HepG2 (cell line): ENCODE results near the gene SCAMP3. TPM values are rescaled to one million over a fixed set of nuclear protein-coding genes. Genes with fewer than 3 reads are reported as not detected.

Source experiments
- ATAC-seq: fragments of 200-7000 bp; cut with Tn5 transposase; 3 replicates; pipeline ENCODE4 v1.9.1; 2020; ENCODE audit warnings: mild to moderate bottlenecking, moderate library complexity
- BruUV-seq: library from RNA; stranded (reverse); fragments of 400-500 nt; replicated peaks from 2 replicates; lab custom pipeline; 2021; lab: Mats Ljungman, UMichigan
- CTCF ChIA-PET: fragments of 300-600 bp; formaldehyde crosslinking; extraction: SDS; loops from one replicate; lab custom pipeline; 2021; ENCODE audit warnings: low total read pairs, inconsistent platforms, low intra/inter-chr PET ratio; lab: Yijun Ruan, JAX
- POLR2A ChIA-PET: fragments of 350-600 bp; sonication (Branson Sonifier 250); formaldehyde crosslinking; loops from one replicate; lab custom pipeline; 2020; ENCODE audit warnings: antibody characterized with exemption, inconsistent platforms; lab: Yijun Ruan, JAX
- DNase-seq: peaks from one replicate; pipeline ENCODE4 v3.0.0-alpha.2; 2015; ENCODE audit warnings: low spot score
- FAIRE-seq: peaks from 3 replicates; lab custom pipeline; 2011; peaks lifted over from hg19 to GRCh38; lab: Jason Lieb, UNC
- H2AFZ ChIP-seq: one replicate; pipeline ENCODE4 v1.6.1; 2011; ENCODE audit warnings: low read length, inconsistent platforms
- H3K27ac ChIP-seq: fragments of 300-600 bp; 3 replicates; pipeline ENCODE4 v1.8.0; 2011; ENCODE audit warnings: mixed run types, mild to moderate bottlenecking, mixed read lengths, low read length, inconsistent platforms; ENCODE audit not compliant: insufficient read depth; ENCODE audit errors: extremely low read length
- H3K27me3 ChIP-seq, 2 experiments: fragments of 200-600 bp in 1 of 2; 2 replicates in 1 of 2; 3 replicates in 1 of 2; pipeline versions ENCODE4 v1.6.0 to v1.8.0; 2011; ENCODE audit warnings: low read length in 2 of 2, mild to moderate bottlenecking in 2 of 2, moderate library complexity in 2 of 2, inconsistent platforms in 1 of 2; ENCODE audit not compliant: insufficient read depth in 2 of 2, control insufficient read depth in 1 of 2
- H3K36me3 ChIP-seq, 2 experiments: fragments of 200-600 bp in 1 of 2; replicated peaks in 1 of 2; 2 replicates in 1 of 2; 3 replicates in 1 of 2; pipeline versions ENCODE4 v1.5.1 to v1.8.0; 2011; ENCODE audit warnings: low read length in 2 of 2, inconsistent platforms in 1 of 2; ENCODE audit not compliant: insufficient read depth in 2 of 2, control insufficient read depth in 1 of 2
- H3K4me1 ChIP-seq: 2 replicates; pipeline ENCODE4 v1.5.1; 2012; ENCODE audit warnings: low read length, inconsistent platforms; ENCODE audit not compliant: insufficient read depth
- H3K4me2 ChIP-seq: 2 replicates; pipeline ENCODE4 v1.6.0; 2011; ENCODE audit warnings: low read depth, low read length, inconsistent platforms
- H3K4me3 ChIP-seq, 3 experiments: fragments of 200-600 bp in 1 of 3; sonication (generic), shearing (Covaris generic) in 1 of 3; replicated peaks in 1 of 3; 2 replicates each; pipeline ENCODE4 v1.5.1; 2011 to 2016; ENCODE audit warnings: low read length in 3 of 3, inconsistent platforms in 2 of 3, low read depth in 2 of 3, mild to moderate bottlenecking in 2 of 3, control low read depth in 1 of 3, mixed read lengths in 1 of 3; ENCODE audit not compliant: insufficient read depth in 1 of 3
- H3K79me2 ChIP-seq: one replicate; pipeline ENCODE4 v1.6.1; 2011; ENCODE audit warnings: low read length, inconsistent platforms; ENCODE audit not compliant: insufficient read depth
- H3K9ac ChIP-seq: 2 replicates; pipeline ENCODE4 v1.6.0; 2011; ENCODE audit warnings: mild to moderate bottlenecking, low read depth, low read length, inconsistent platforms; ENCODE audit not compliant: insufficient read depth
- H3K9me3 ChIP-seq: 2 replicates; pipeline ENCODE4 v1.5.1; 2012; ENCODE audit warnings: mild to moderate bottlenecking, low read length
- H4K20me1 ChIP-seq: 2 replicates; pipeline ENCODE4 v1.6.0; 2011; ENCODE audit warnings: inconsistent platforms, mild to moderate bottlenecking, low read length, moderate library complexity; ENCODE audit not compliant: insufficient read depth
- ARID2 ChIP-seq: sonication (generic); formaldehyde crosslinking; IDR thresholded peaks from 2 replicates; pipeline ENCODE4 v1.8.1; 2022; ENCODE audit warnings: mild to moderate bottlenecking, missing genetic modification reagents, borderline replicate concordance
- HNRNPK ChIP-seq: fragments of 200-400 bp; formaldehyde crosslinking; IDR thresholded peaks from 2 replicates; pipeline ENCODE4 v1.6.1; 2018; ENCODE audit warnings: low read length, low read depth, moderate library complexity, mild to moderate bottlenecking; ENCODE audit not compliant: poor library complexity, severe bottlenecking
- NFE2 ChIP-seq: sonication (generic); formaldehyde crosslinking; IDR thresholded peaks from 2 replicates; pipeline ENCODE4 v1.4.0; 2020; ENCODE audit warnings: missing genetic modification reagents
- RBM39 ChIP-seq: fragments of 200-400 bp; formaldehyde crosslinking; IDR thresholded peaks from one replicate; pipeline ENCODE4 v1.6.1; 2018; ENCODE audit warnings: antibody characterized with exemption, mild to moderate bottlenecking, low read depth, low read length; ENCODE audit not compliant: poor library complexity, severe bottlenecking
- TRIM24 ChIP-seq: sonication (generic); formaldehyde crosslinking; IDR thresholded peaks from 2 replicates; pipeline ENCODE4 v1.8.0; 2022; ENCODE audit warnings: mild to moderate bottlenecking, missing genetic modification reagents
- ZFAT ChIP-seq: sonication (generic); formaldehyde crosslinking; conservative IDR thresholded peaks from 2 replicates; pipeline ENCODE4 v1.8.1; 2023; ENCODE audit warnings: missing genetic modification reagents, inconsistent platforms
- WGBS: methylation state at CpG from one replicate; pipeline ENCODE4 v1.1.6; 2017; ENCODE audit warnings: low lambda C conversion rate; 5-methylcytosine and 5-hydroxymethylcytosine counted together
- in situ Hi-C: cut with HindIII; loops from 2 replicates; pipeline ENCODE4 v1.10.0; 2017; ENCODE audit warnings: low pct_unique_long_range_greater_than_20kb; ENCODE audit not compliant: extremely low pct_ligation_motif_present
- intact Hi-C: fragments of 100-400 bp; cut with micrococcal nuclease; formaldehyde crosslinking; loops from one replicate; pipeline ENCODE4 v1.10.0; 2022; ENCODE audit not compliant: unreplicated experiment
- polyA plus RNA-seq, 8 experiments: library from polyadenylated mRNA; depleted of rRNA in 3 of 8; stranded (reverse) in 7 of 8; unstranded in 1 of 8; fragments of >200 nt; fragmentation: Illumina TruSeq in 4 of 8; extraction: Trizol in 4 of 8; gene quantifications; 2 replicates each; pipeline versions ENCODE4 v1.2.1 to v1.2.3, GENCODE V29; 2011 to 2016; ENCODE audit warnings: low read depth in 4 of 8, missing spikeins in 1 of 8, mixed read lengths in 1 of 8; ENCODE audit not compliant: insufficient read depth in 1 of 8
- total RNA-seq, 5 experiments: library from RNA; depleted of rRNA; stranded (reverse); fragments of >200 nt; fragmentation: Illumina TruSeq; extraction: Trizol; gene quantifications; 2 replicates each; pipeline ENCODE4 v1.2.3, GENCODE V29; 2016; ENCODE audit warnings: low read depth in 1 of 5
- TF ChIP-seq, protein P1 (sequence below): sonication (generic); formaldehyde crosslinking; IDR thresholded peaks from 2 replicates; pipeline ENCODE4 v1.8.0; 2022; ENCODE audit warnings: mild to moderate bottlenecking, missing genetic modification reagents, moderate library complexity
- TF ChIP-seq, protein P2 (sequence below): sonication (generic); formaldehyde crosslinking; IDR thresholded peaks from 2 replicates; pipeline ENCODE4 v1.8.0; 2022; ENCODE audit warnings: mild to moderate bottlenecking, missing genetic modification reagents
- TF ChIP-seq, protein P3 (sequence below): sonication (generic); formaldehyde crosslinking; IDR thresholded peaks from 2 replicates; pipeline ENCODE4 v1.4.0; 2020; ENCODE audit warnings: missing genetic modification reagents, low read depth, mild to moderate bottlenecking, borderline replicate concordance
- TF ChIP-seq, protein P4 (sequence below): sonication (generic); formaldehyde crosslinking; IDR thresholded peaks from 2 replicates; pipeline ENCODE4 v1.5.1; 2020; ENCODE audit warnings: missing genetic modification reagents, mild to moderate bottlenecking, borderline replicate concordance
- TF ChIP-seq, protein P5 (sequence below): sonication (generic); formaldehyde crosslinking; IDR thresholded peaks from 2 replicates; pipeline ENCODE4 v1.4.0; 2020; ENCODE audit warnings: missing genetic modification reagents
- TF ChIP-seq, protein P6 (sequence below): sonication (generic); formaldehyde crosslinking; IDR thresholded peaks from 2 replicates; pipeline ENCODE4 v1.4.0; 2020; ENCODE audit warnings: missing genetic modification reagents, mild to moderate bottlenecking, borderline replicate concordance

Gene SCAMP3
- total and polyA plus RNA-seq, 2 of the 13 experiments (the other 11 are each of a cell fraction or from before 2014, with no cell fraction given): 46.8 to 83.3 TPM

DNA sequence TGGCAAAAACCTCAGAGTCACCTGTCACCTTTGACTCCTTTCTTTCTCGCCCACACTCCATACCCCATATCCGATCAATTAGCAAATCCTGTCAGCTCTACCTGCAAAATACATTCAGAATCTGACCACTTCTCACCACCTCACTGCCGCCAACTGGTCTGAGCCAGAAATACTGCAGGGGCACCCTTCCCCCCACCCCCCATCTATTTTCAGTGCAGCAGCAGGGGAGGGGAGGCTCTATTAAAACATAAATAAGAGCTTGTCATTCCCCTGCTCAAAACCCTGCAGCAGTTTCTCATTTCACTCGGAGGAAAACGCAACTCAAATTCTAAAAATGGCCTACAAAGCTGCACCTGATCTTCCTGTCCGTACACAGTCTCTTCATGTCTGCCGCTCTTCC is 35.2 kb upstream of the SCAMP3 start:
- H3K27me3 ChIP-seq: no peaks in the 10 kb centered on the region
- no peaks in the 10 kb centered on the region for H3K9me3 ChIP-seq
- FAIRE-seq (no peak), ATAC-seq (no peak), DNase-seq (no peak)
- H3K4me1 ChIP-seq: peaks cover 47% of the 10 kb centered on the region
- no peak overlapping the region for H3K4me3 ChIP-seq
- peaks cover 0 to 8% of the 10 kb centered on the region in 2 experiments; a peak in 3 of 5 replicates for H3K36me3 ChIP-seq
- no peak overlapping the region; the same call in 1 of the 2 replicates for H3K4me2 ChIP-seq
- 98% methylated on average over 7 of the region's 7 CpGs for WGBS
- H4K20me1 ChIP-seq: no peaks in the 10 kb centered on the region
- in situ Hi-C loops: no loop called here
- CTCF ChIA-PET: no interaction called here
- no TSS peak for BruUV-seq
- no peak overlapping the region for H3K9ac ChIP-seq
- TF ChIP-seq, protein P1, sequence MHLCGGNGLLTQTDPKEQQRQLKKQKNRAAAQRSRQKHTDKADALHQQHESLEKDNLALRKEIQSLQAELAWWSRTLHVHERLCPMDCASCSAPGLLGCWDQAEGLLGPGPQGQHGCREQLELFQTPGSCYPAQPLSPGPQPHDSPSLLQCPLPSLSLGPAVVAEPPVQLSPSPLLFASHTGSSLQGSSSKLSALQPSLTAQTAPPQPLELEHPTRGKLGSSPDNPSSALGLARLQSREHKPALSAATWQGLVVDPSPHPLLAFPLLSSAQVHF (CRISPR knock-in tag): no peak
- TF ChIP-seq NFE2 (CRISPR knock-in tag) (no peak), ARID2 (CRISPR knock-in tag) (no peak), RBM39 (no peak), HNRNPK (no peak), ZFAT (CRISPR knock-in tag) (no peak), TRIM24 (CRISPR knock-in tag) (no peak)
- TF ChIP-seq, protein P2, sequence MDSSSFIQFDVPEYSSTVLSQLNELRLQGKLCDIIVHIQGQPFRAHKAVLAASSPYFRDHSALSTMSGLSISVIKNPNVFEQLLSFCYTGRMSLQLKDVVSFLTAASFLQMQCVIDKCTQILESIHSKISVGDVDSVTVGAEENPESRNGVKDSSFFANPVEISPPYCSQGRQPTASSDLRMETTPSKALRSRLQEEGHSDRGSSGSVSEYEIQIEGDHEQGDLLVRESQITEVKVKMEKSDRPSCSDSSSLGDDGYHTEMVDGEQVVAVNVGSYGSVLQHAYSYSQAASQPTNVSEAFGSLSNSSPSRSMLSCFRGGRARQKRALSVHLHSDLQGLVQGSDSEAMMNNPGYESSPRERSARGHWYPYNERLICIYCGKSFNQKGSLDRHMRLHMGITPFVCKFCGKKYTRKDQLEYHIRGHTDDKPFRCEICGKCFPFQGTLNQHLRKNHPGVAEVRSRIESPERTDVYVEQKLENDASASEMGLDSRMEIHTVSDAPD (CRISPR knock-in tag): no peak
- TF ChIP-seq, protein P3, sequence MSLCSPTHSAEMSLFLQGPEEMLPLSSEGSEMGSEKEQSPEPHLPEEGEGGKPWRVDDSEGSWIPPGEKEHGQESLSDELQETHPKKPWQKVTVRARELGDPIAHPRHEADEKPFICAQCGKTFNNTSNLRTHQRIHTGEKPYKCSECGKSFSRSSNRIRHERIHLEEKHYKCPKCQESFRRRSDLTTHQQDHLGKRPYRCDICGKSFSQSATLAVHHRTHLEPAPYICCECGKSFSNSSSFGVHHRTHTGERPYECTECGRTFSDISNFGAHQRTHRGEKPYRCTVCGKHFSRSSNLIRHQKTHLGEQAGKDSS: no peak
- TF ChIP-seq, protein P4, sequence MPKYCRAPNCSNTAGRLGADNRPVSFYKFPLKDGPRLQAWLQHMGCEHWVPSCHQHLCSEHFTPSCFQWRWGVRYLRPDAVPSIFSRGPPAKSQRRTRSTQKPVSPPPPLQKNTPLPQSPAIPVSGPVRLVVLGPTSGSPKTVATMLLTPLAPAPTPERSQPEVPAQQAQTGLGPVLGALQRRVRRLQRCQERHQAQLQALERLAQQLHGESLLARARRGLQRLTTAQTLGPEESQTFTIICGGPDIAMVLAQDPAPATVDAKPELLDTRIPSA (CRISPR knock-in tag): no peak
- TF ChIP-seq, protein P5, sequence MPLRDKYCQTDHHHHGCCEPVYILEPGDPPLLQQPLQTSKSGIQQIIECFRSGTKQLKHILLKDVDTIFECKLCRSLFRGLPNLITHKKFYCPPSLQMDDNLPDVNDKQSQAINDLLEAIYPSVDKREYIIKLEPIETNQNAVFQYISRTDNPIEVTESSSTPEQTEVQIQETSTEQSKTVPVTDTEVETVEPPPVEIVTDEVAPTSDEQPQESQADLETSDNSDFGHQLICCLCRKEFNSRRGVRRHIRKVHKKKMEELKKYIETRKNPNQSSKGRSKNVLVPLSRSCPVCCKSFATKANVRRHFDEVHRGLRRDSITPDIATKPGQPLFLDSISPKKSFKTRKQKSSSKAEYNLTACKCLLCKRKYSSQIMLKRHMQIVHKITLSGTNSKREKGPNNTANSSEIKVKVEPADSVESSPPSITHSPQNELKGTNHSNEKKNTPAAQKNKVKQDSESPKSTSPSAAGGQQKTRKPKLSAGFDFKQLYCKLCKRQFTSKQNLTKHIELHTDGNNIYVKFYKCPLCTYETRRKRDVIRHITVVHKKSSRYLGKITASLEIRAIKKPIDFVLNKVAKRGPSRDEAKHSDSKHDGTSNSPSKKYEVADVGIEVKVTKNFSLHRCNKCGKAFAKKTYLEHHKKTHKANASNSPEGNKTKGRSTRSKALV: no peak
- TF ChIP-seq, protein P6, sequence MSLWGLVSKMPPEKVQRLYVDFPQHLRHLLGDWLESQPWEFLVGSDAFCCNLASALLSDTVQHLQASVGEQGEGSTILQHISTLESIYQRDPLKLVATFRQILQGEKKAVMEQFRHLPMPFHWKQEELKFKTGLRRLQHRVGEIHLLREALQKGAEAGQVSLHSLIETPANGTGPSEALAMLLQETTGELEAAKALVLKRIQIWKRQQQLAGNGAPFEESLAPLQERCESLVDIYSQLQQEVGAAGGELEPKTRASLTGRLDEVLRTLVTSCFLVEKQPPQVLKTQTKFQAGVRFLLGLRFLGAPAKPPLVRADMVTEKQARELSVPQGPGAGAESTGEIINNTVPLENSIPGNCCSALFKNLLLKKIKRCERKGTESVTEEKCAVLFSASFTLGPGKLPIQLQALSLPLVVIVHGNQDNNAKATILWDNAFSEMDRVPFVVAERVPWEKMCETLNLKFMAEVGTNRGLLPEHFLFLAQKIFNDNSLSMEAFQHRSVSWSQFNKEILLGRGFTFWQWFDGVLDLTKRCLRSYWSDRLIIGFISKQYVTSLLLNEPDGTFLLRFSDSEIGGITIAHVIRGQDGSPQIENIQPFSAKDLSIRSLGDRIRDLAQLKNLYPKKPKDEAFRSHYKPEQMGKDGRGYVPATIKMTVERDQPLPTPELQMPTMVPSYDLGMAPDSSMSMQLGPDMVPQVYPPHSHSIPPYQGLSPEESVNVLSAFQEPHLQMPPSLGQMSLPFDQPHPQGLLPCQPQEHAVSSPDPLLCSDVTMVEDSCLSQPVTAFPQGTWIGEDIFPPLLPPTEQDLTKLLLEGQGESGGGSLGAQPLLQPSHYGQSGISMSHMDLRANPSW (CRISPR knock-in tag): no peak
- H3K27ac ChIP-seq: no peak overlapping the region
- POLR2A ChIA-PET: interaction anchor here (1.0 kb wide), 1 partner anchor 9 kb away, joined by 3 read pairs; no protein-coding TSS in a partner anchor
- peaks cover 3% of the 10 kb centered on the region for H3K79me2 ChIP-seq
- intact Hi-C loops: no loop called here
- H2AFZ ChIP-seq: no peak overlapping the region
